OCI-LY1 (cell line): ENCODE results near the gene ZMIZ1.

ENCODE experiments used
- H2AFZ ChIP-seq: fragments of 200-600 bp; sonication (generic), shearing (Covaris generic); 2 replicates; pipeline ENCODE4 v1.6.0; 2014; ENCODE audit warnings: antibody characterized with exemption, mild to moderate bottlenecking, low read length
- H3F3A ChIP-seq: fragments of 200-600 bp; sonication (generic), shearing (Covaris generic); 2 replicates; pipeline ENCODE4 v1.6.0; 2014; ENCODE audit warnings: mild to moderate bottlenecking, antibody characterized with exemption, low read length, moderate library complexity; ENCODE audit not compliant: insufficient read depth
- H3K27ac ChIP-seq: fragments of 200-600 bp; sonication (generic); 2 replicates; pipeline ENCODE4 v1.5.1; 2014; ENCODE audit warnings: low read length, mixed run types, mild to moderate bottlenecking, low read depth; ENCODE audit not compliant: poor library complexity, severe bottlenecking
- H3K27me3 ChIP-seq: fragments of 200-600 bp; sonication (generic); 2 replicates; pipeline ENCODE4 v1.6.0; 2014; ENCODE audit warnings: antibody characterized with exemption, mild to moderate bottlenecking, low read length, moderate library complexity; ENCODE audit not compliant: insufficient read depth
- H3K36me3 ChIP-seq: fragments of 200-600 bp; sonication (generic); 2 replicates; pipeline ENCODE4 v1.6.1; 2014; ENCODE audit warnings: mild to moderate bottlenecking, antibody characterized with exemption, low read length, moderate library complexity, mixed read lengths; ENCODE audit not compliant: insufficient read depth
- H3K4me1 ChIP-seq: fragments of 200-600 bp; sonication (generic); 2 replicates; pipeline ENCODE4 v1.5.1; 2014; ENCODE audit warnings: mild to moderate bottlenecking, low read length, moderate library complexity; ENCODE audit not compliant: insufficient read depth, severe bottlenecking
- H3K4me2 ChIP-seq: fragments of 200-600 bp; sonication (generic), shearing (Covaris generic); 2 replicates; pipeline ENCODE4 v1.6.1; 2014; ENCODE audit warnings: low read length
- H3K4me3 ChIP-seq: fragments of 200-600 bp; sonication (generic); 2 replicates; pipeline ENCODE4 v1.5.1; 2014; ENCODE audit warnings: low read length, low read depth, mild to moderate bottlenecking, mixed read lengths; ENCODE audit not compliant: poor library complexity, severe bottlenecking
- H3K79me2 ChIP-seq: fragments of 200-600 bp; shearing (Covaris generic); 2 replicates; pipeline ENCODE4 v1.6.1; 2016; ENCODE audit warnings: mixed run types, low read length, mixed read lengths; ENCODE audit not compliant: insufficient read depth
- H3K9ac ChIP-seq: fragments of 200-600 bp; sonication (generic), shearing (Covaris generic); 2 replicates; pipeline ENCODE4 v1.6.1; 2014; ENCODE audit warnings: mild to moderate bottlenecking, low read length, mixed read lengths
- H3K9me2 ChIP-seq: fragments of 200-600 bp; sonication (generic), shearing (Covaris generic); 2 replicates; pipeline ENCODE4 v1.6.1; 2014; ENCODE audit warnings: low read depth, mild to moderate bottlenecking, low read length, mixed read lengths
- H3K9me3 ChIP-seq: fragments of 200-600 bp; shearing (Covaris generic); 2 replicates; pipeline ENCODE4 v1.6.1; 2014; ENCODE audit warnings: low read length, mixed read lengths
- H4K20me1 ChIP-seq: fragments of 200-600 bp; sonication (generic), shearing (Covaris generic); 2 replicates; pipeline ENCODE4 v1.6.0; 2016; ENCODE audit warnings: mild to moderate bottlenecking, low read length; ENCODE audit not compliant: insufficient read depth
- EZH2 ChIP-seq: fragments of 200-600 bp; sonication (generic), shearing (Covaris generic); IDR thresholded peaks from 2 replicates; pipeline ENCODE4 v1.8.0; 2017; ENCODE audit warnings: borderline replicate concordance, mixed run types, mild to moderate bottlenecking, antibody characterized with exemption, low read length, moderate library complexity, mixed read lengths
- TF ChIP-seq, protein P1 (sequence below): fragments of 200-600 bp; sonication (generic), shearing (Covaris generic); IDR thresholded peaks from 2 replicates; pipeline ENCODE4 v1.5.1; 2017; ENCODE audit warnings: mild to moderate bottlenecking, antibody characterized with exemption, low read length, moderate library complexity, mixed read lengths

Gene ZMIZ1

DNA sequence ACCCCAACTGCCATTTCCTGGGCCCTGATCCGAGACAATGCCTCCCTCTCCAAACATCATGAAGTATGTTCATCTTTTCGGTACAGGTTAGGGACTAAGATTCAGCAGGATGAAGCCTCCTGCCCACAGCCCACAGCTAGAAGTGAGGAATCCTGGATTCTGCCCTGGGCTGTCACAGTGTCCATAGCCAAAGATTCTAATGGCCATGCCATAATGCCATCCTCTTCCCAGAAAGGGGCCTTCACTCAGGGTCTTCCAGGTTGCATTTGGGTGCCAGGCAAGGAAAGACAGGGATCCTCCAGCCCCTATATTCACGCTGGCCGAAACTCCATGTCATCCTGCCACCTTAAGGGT, 15.7 kb upstream of the ZMIZ1 start:
- Histone ChIP-seq H3K27ac (no peak overlapping the region), H3F3A (no peaks in the 10 kb centered on the region), H2AFZ (no peak overlapping the region), H3K79me2 (no peaks in the 10 kb centered on the region), H3K27me3 (no peaks in the 10 kb centered on the region), H3K4me2 (no peak overlapping the region), H3K4me1 (no peaks in the 10 kb centered on the region), H3K36me3 (no peaks in the 10 kb centered on the region), H3K9me2 (no peaks in the 10 kb centered on the region), H4K20me1 (no peaks in the 10 kb centered on the region), H3K9me3 (no peaks in the 10 kb centered on the region), H3K9ac (no peak overlapping the region), H3K4me3 (no peak overlapping the region)
- TF ChIP-seq EZH2: no peak
- TF ChIP-seq, protein P1, sequence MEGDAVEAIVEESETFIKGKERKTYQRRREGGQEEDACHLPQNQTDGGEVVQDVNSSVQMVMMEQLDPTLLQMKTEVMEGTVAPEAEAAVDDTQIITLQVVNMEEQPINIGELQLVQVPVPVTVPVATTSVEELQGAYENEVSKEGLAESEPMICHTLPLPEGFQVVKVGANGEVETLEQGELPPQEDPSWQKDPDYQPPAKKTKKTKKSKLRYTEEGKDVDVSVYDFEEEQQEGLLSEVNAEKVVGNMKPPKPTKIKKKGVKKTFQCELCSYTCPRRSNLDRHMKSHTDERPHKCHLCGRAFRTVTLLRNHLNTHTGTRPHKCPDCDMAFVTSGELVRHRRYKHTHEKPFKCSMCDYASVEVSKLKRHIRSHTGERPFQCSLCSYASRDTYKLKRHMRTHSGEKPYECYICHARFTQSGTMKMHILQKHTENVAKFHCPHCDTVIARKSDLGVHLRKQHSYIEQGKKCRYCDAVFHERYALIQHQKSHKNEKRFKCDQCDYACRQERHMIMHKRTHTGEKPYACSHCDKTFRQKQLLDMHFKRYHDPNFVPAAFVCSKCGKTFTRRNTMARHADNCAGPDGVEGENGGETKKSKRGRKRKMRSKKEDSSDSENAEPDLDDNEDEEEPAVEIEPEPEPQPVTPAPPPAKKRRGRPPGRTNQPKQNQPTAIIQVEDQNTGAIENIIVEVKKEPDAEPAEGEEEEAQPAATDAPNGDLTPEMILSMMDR: no peak

DNA sequence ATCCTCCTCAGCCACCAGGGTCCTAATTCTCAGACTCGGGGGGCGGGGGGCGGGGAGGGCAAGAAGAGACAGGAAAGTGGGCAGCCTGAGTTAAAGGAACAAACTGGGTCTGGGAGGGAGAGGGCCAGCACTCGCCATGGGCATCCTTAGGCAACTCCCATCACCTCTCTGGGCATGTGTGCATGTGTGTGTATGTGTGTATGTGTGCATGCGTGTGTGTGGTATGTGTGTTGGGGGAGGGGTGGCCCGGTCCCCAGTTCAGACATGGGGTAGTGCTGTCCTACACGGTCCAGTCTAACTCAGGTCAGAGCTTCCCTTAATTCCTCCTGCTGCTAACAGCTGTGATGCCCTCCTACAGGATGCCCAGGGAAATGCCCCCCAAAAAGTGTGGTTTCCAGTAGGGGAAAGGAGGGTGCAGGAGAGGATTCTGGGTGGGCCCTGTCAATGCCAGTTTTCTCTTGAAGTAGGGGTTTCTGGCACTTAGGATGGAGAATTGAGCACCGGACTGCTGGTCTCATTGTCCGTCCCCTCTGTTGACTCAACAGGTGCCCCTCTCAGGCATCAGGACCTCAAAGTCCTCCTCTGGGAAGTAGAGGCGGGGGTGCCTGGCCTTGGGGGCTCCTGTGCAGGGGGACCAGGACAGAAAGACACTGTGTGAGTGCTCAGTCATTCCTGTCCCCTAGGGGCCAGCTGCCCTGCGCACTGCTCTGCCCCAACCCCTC, 15.1 kb upstream of the ZMIZ1 start:
- no peaks in the 10 kb centered on the region for H4K20me1 ChIP-seq
- H3K36me3 ChIP-seq: no peaks in the 10 kb centered on the region
- no peak overlapping the region for H2AFZ ChIP-seq
- H3K4me2 ChIP-seq: no peak overlapping the region
- H3K27ac ChIP-seq: no peak overlapping the region
- H3K9ac ChIP-seq: no peak overlapping the region
- H3K27me3 ChIP-seq: no peaks in the 10 kb centered on the region
- no peaks in the 10 kb centered on the region for H3K9me2 ChIP-seq
- no peaks in the 10 kb centered on the region for H3K79me2 ChIP-seq
- no peaks in the 10 kb centered on the region for H3K4me1 ChIP-seq
- no peaks in the 10 kb centered on the region for H3K9me3 ChIP-seq
- H3K4me3 ChIP-seq: no peak overlapping the region
- no peaks in the 10 kb centered on the region for H3F3A ChIP-seq
- no peak for TF ChIP-seq EZH2

DNA sequence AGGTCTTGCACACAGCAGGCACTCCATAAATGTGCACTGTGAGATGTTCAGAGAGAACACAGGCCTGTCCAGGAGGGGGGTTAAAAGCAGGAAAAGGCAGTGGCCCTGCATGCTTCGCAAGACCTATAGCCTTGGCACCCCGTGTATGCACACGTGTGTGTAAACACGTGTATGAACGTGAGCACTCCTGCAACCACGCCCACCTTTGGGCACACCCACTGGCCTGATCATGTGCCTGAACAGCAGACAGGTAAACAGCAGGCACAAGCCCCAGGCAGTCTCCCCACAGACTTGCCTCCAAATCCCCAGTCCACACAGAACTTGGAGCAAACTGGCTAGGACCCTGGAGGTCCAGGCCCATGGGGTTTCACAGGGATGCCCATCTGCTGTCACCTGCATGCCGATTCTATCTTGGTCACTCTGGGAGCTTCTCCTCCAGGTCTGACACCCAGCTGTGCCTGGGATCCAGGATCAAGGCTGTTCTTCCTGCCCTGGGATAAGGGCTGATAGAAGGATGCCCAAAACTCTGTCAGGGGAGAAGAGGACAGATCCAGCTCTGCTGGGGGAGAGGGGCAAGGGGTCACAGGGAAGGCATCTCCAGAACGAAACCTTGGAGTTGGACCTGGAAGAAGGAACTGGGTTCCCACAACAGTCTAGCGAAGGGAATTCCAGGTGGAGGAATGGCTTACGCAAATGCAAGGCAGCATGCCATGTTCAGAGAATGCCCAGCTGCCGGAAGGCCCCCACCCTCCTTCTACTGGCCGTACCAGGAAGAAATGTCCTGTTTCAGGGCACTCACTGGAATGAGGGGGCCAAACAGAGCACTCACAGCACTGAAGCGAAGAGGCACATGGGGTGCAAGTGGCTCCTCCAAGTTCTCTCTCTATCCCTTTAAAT, 14.3 kb upstream of the ZMIZ1 start:
- Histone ChIP-seq H3K36me3 (no peaks in the 10 kb centered on the region), H3K27me3 (no peaks in the 10 kb centered on the region), H3F3A (no peaks in the 10 kb centered on the region), H3K9ac (no peak overlapping the region), H3K9me2 (no peaks in the 10 kb centered on the region), H3K4me3 (no peak overlapping the region), H3K79me2 (no peaks in the 10 kb centered on the region), H3K4me1 (no peaks in the 10 kb centered on the region), H3K27ac (no peak overlapping the region), H2AFZ (no peak overlapping the region), H3K4me2 (no peak overlapping the region), H4K20me1 (no peaks in the 10 kb centered on the region), H3K9me3 (no peaks in the 10 kb centered on the region)
- TF ChIP-seq EZH2: no peak
- TF ChIP-seq, protein P1: no peak
